Erythroblast (primary cell): ENCODE results near the gene MCTP1.

Source experiments
- GATA1 ChIP-seq: IDR thresholded peaks from 2 replicates; pipeline ENCODE4 v1.6.1; 2011; ENCODE audit warnings: low read depth, mild to moderate bottlenecking, control low read depth, low read length, moderate library complexity
- POLR2A ChIP-seq: IDR thresholded peaks from 2 replicates; pipeline ENCODE4 v1.6.1; 2011; ENCODE audit warnings: mild to moderate bottlenecking, low read length

DNA sequence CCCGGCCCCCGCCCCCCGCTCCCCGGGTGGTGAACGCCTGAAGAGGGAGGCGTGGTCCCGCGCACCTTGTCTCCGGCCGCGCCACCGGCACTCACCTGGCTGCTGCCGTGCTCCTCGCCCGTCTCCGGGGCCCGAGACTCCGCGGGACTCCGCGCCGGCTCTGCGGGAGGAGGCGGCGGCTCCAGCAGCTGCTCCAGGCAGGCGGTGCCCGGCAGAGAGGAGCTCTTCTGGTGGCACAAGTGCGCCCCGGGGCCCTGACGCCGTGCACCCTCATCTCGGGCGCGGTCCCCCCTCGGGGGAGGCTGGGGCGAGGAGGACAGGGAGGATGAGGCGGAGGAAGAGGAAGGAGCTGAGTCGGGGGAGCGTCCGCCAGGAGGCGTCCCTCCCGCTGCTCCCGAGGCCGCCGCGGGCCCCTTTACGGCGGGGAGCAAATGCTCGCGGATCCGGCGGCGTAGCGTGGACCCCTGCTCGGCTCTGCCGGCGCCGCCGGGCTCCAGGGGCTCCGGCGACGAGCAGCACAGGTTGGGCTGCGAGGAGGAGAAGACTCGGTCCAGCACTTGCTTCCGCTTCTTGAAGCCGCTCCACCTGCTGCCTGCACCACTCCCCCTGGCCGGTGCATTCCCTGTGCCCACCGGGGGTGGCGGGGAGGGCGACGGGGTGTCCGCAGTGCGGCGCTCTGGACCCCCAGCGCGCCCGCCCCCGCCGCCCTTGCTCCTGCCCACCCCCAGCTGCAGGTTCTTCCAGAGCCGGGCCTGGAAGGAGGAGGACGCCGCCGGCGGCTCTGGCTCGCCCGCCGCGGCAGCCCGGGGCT is 928 bp downstream of the MCTP1 start:
- no peak for TF ChIP-seq POLR2A
- TF ChIP-seq GATA1, result no peak
